Mesendoderm (in vitro differentiated cells): Measurements from ENCODE around the gene MTO1.
"Not testable (repeated sequence)": the region's sequence is repeated elsewhere in the genome, so short reads cannot be mapped to it uniquely, and the experiment has no call there.

ENCODE experiments used
- DNase-seq: peaks from one replicate; pipeline ENCODE4 v3.0.0; 2013
- H2AK5ac ChIP-seq: 2 replicates; pipeline ENCODE4 v1.6.1; 2013; ENCODE audit warnings: low read length, inconsistent platforms
- H2BK120ac ChIP-seq: 2 replicates; pipeline ENCODE4 v1.6.1; 2013; ENCODE audit warnings: low read depth, mild to moderate bottlenecking, low read length, moderate library complexity, mixed read lengths
- H2BK15ac ChIP-seq: replicated peaks from 2 replicates; pipeline ENCODE4 v1.6.1; 2013; ENCODE audit warnings: low read depth, mild to moderate bottlenecking, moderate library complexity
- H2BK5ac ChIP-seq: 2 replicates; pipeline ENCODE4 v1.6.1; 2013; ENCODE audit warnings: low read length, inconsistent platforms
- H3K18ac ChIP-seq: 2 replicates; pipeline ENCODE4 v1.6.1; 2013; ENCODE audit warnings: mild to moderate bottlenecking, low read length, mixed read lengths
- H3K23ac ChIP-seq: one replicate; pipeline ENCODE4 v1.6.1; 2013; ENCODE audit warnings: low read length
- H3K27ac ChIP-seq: 2 replicates; pipeline ENCODE4 v1.5.1; 2013; ENCODE audit warnings: low read depth, mild to moderate bottlenecking, inconsistent platforms, low read length, moderate library complexity
- H3K27me3 ChIP-seq: 2 replicates; pipeline ENCODE4 v1.6.1; 2013; ENCODE audit warnings: low read length, control low read depth, mild to moderate bottlenecking, inconsistent platforms; ENCODE audit not compliant: insufficient read depth, poor library complexity
- H3K36me3 ChIP-seq: 2 replicates; pipeline ENCODE4 v1.6.1; 2013; ENCODE audit warnings: low read length, inconsistent platforms; ENCODE audit not compliant: control insufficient read depth, insufficient read depth
- H3K4ac ChIP-seq: one replicate; pipeline ENCODE4 v1.6.1; 2013; ENCODE audit warnings: low read depth, mild to moderate bottlenecking, low read length, moderate library complexity
- H3K4me1 ChIP-seq: 2 replicates; pipeline ENCODE4 v1.6.1; 2013; ENCODE audit warnings: low read depth, low read length, inconsistent platforms; ENCODE audit not compliant: control insufficient read depth
- H3K4me2 ChIP-seq: 2 replicates; pipeline ENCODE4 v1.6.1; 2013; ENCODE audit warnings: low read length
- H3K4me3 ChIP-seq: 2 replicates; pipeline ENCODE4 v1.5.1; 2013; ENCODE audit warnings: mild to moderate bottlenecking, low read length
- H3K56ac ChIP-seq: one replicate; pipeline ENCODE4 v1.6.1; 2013; ENCODE audit warnings: low read length
- H3K79me1 ChIP-seq: 2 replicates; pipeline ENCODE4 v1.6.1; 2013; ENCODE audit warnings: low read length, inconsistent platforms
- H3K79me2 ChIP-seq: 2 replicates; pipeline ENCODE4 v1.6.1; 2013; ENCODE audit warnings: mild to moderate bottlenecking, low read length; ENCODE audit not compliant: control insufficient read depth, insufficient read depth
- H3K9ac ChIP-seq: 2 replicates; pipeline ENCODE4 v1.6.1; 2013; ENCODE audit warnings: low read length, inconsistent platforms
- H4K5ac ChIP-seq: one replicate; pipeline ENCODE4 v1.6.1; 2013; ENCODE audit warnings: low read length
- H4K8ac ChIP-seq: one replicate; pipeline ENCODE4 v1.6.1; 2013; ENCODE audit warnings: low read depth, mild to moderate bottlenecking, control low read depth, low read length, moderate library complexity
- WGBS: extraction: QIAGEN DNeasy Blood & Tissue Kit; methylation state at CpG from one replicate; pipeline ENCODE4 v1.1.7; 2013; ENCODE audit warnings: low lambda C conversion rate, missing lambda C conversion rate; ENCODE audit not compliant: insufficient coverage; ENCODE audit errors: extremely low coverage; 5-methylcytosine and 5-hydroxymethylcytosine counted together

MTO1 gene

GRCh38 chr6:73528897-73529296 is 67.4 kb downstream of the MTO1 start:
- no peak for DNase-seq
- no peak overlapping the region for H2BK15ac ChIP-seq
- no peaks in the 10 kb centered on the region for H3K79me1 ChIP-seq
- H3K56ac ChIP-seq: no peak overlapping the region
- H3K4me3 ChIP-seq: no peak overlapping the region
- no peaks in the 10 kb centered on the region for H3K4me1 ChIP-seq
- WGBS: no CpG with 5 or more reads among the region's 7 CpGs
- no peak overlapping the region for H2BK5ac ChIP-seq
- no peak overlapping the region for H3K4me2 ChIP-seq
- no peak overlapping the region for H3K18ac ChIP-seq
- no peak overlapping the region for H4K5ac ChIP-seq
- no peaks in the 10 kb centered on the region for H3K79me2 ChIP-seq
- H3K9ac ChIP-seq: no peak overlapping the region
- no peak overlapping the region for H3K4ac ChIP-seq
- H2AK5ac ChIP-seq: no peak overlapping the region
- no peak overlapping the region for H2BK120ac ChIP-seq
- H3K36me3 ChIP-seq: no peaks in the 10 kb centered on the region
- H3K27me3 ChIP-seq: no peaks in the 10 kb centered on the region
- no peak overlapping the region for H3K27ac ChIP-seq
- H4K8ac ChIP-seq: no peak overlapping the region
- no peak overlapping the region for H3K23ac ChIP-seq

GRCh38 chr6:73532293-73532692 is 70.8 kb downstream of the MTO1 start:
- Histone ChIP-seq H3K4ac (no peak overlapping the region), H2BK5ac (no peak overlapping the region), H4K8ac (no peak overlapping the region), H3K4me1 (no peaks in the 10 kb centered on the region), H2BK15ac (no peak overlapping the region), H3K9ac (no peak overlapping the region), H4K5ac (no peak overlapping the region), H3K79me2 (no peaks in the 10 kb centered on the region), H3K79me1 (no peaks in the 10 kb centered on the region), H3K27me3 (no peaks in the 10 kb centered on the region), H3K56ac (no peak overlapping the region), H3K36me3 (no peaks in the 10 kb centered on the region), H3K23ac (no peak overlapping the region), H2AK5ac (no peak overlapping the region), H3K18ac (no peak overlapping the region), H3K4me3 (no peak overlapping the region), H2BK120ac (no peak overlapping the region), H3K4me2 (no peak overlapping the region), H3K27ac (no peak overlapping the region)
- DNase-seq: no peak
- no CpG with 5 or more reads among the region's 3 CpGs for WGBS

- WGBS: no CpG with 5 or more reads among the region's 2 CpGs
Measured at GRCh38 chr6:73534628-73535027, 73.1 kb downstream of the MTO1 start.

GRCh38 chr6:73537677-73538076 is 76.1 kb downstream of the MTO1 start:
- no peak overlapping the region for H2BK120ac ChIP-seq
- H2BK5ac ChIP-seq: no peak overlapping the region
- H3K4me3 ChIP-seq: no peak overlapping the region
- H4K5ac ChIP-seq: no peak overlapping the region
- H3K9ac ChIP-seq: no peak overlapping the region
- no peak for DNase-seq
- no peak overlapping the region for H3K23ac ChIP-seq
- no peak overlapping the region for H3K56ac ChIP-seq
- no peaks in the 10 kb centered on the region for H3K36me3 ChIP-seq
- H3K79me1 ChIP-seq: no peaks in the 10 kb centered on the region
- H3K4me1 ChIP-seq: no peaks in the 10 kb centered on the region
- no peak overlapping the region for H2AK5ac ChIP-seq
- no peak overlapping the region for H4K8ac ChIP-seq
- H2BK15ac ChIP-seq: no peak overlapping the region
- no peak overlapping the region for H3K4ac ChIP-seq
- no peak overlapping the region for H3K4me2 ChIP-seq
- no peaks in the 10 kb centered on the region for H3K27me3 ChIP-seq
- no CpG with 5 or more reads among the region's 3 CpGs for WGBS
- no peak overlapping the region for H3K27ac ChIP-seq
- no peak overlapping the region for H3K18ac ChIP-seq
- no peaks in the 10 kb centered on the region for H3K79me2 ChIP-seq

More at GRCh38 chr6:73534628-73535027, 73.1 kb downstream of the MTO1 start:
- H3K27ac ChIP-seq: no peak overlapping the region
- H3K9ac ChIP-seq: no peak overlapping the region
- H3K79me2 ChIP-seq: no peaks in the 10 kb centered on the region
- no peak overlapping the region for H3K56ac ChIP-seq
- H2BK120ac ChIP-seq: no peak overlapping the region
- no peaks in the 10 kb centered on the region for H3K36me3 ChIP-seq
- H3K27me3 ChIP-seq: no peaks in the 10 kb centered on the region
- no peak overlapping the region for H2BK5ac ChIP-seq
- H2AK5ac ChIP-seq: no peak overlapping the region
- no peak for DNase-seq
- H3K4me3 ChIP-seq: no peak overlapping the region
- H4K8ac ChIP-seq: no peak overlapping the region
- H3K79me1 ChIP-seq: no peaks in the 10 kb centered on the region
- no peak overlapping the region for H2BK15ac ChIP-seq
- no peak overlapping the region for H3K4me2 ChIP-seq
- H3K4ac ChIP-seq: no peak overlapping the region
- H3K4me1 ChIP-seq: no peaks in the 10 kb centered on the region
- H3K23ac ChIP-seq: no peak overlapping the region
- H4K5ac ChIP-seq: no peak overlapping the region
- no peak overlapping the region for H3K18ac ChIP-seq

- Histone ChIP-seq H3K23ac (no peak overlapping the region), H3K27me3 (no peaks in the 10 kb centered on the region), H3K4me1 (no peaks in the 10 kb centered on the region), H3K79me1 (no peaks in the 10 kb centered on the region), H3K79me2 (no peaks in the 10 kb centered on the region), H3K36me3 (no peaks in the 10 kb centered on the region), H2AK5ac (no peak overlapping the region), H4K8ac (no peak overlapping the region), H3K4ac (no peak overlapping the region), H3K9ac (no peak overlapping the region), H3K18ac (no peak overlapping the region), H3K4me3 (no peak overlapping the region), H2BK5ac (no peak overlapping the region), H3K27ac (no peak overlapping the region), H3K56ac (no peak overlapping the region), H4K5ac (no peak overlapping the region), H2BK15ac (no peak overlapping the region), H2BK120ac (no peak overlapping the region), H3K4me2 (no peak overlapping the region)
- no peak for DNase-seq
- WGBS: no CpG with 5 or more reads among the region's 10 CpGs
Measured at GRCh38 chr6:73538116-73538779, 76.7 kb downstream of the MTO1 start.

GRCh38 chr6:73542481-73542880 is 80.9 kb downstream of the MTO1 start:
- H3K18ac ChIP-seq, H3K79me1 ChIP-seq, H2BK120ac ChIP-seq, H3K4me1 ChIP-seq, H3K4me2 ChIP-seq, H2AK5ac ChIP-seq, H3K4me3 ChIP-seq, H3K79me2 ChIP-seq, H3K56ac ChIP-seq, H4K8ac ChIP-seq, H3K23ac ChIP-seq, H2BK15ac ChIP-seq, H4K5ac ChIP-seq, H3K27ac ChIP-seq, H3K9ac ChIP-seq, H3K27me3 ChIP-seq, H2BK5ac ChIP-seq, H3K4ac ChIP-seq, H3K36me3 ChIP-seq, DNase-seq: not testable (repeated sequence)
- no CpG with 5 or more reads among the region's 3 CpGs for WGBS
